ENCODE measurements around the gene ARHGAP15. TPM values are rescaled to one million over a fixed set of nuclear protein-coding genes. Genes with fewer than 3 reads are reported as not detected.

The ARHGAP15 gene
- total and polyA plus RNA-seq, 2 experiments from 2014 or later, result not detected

DNA sequence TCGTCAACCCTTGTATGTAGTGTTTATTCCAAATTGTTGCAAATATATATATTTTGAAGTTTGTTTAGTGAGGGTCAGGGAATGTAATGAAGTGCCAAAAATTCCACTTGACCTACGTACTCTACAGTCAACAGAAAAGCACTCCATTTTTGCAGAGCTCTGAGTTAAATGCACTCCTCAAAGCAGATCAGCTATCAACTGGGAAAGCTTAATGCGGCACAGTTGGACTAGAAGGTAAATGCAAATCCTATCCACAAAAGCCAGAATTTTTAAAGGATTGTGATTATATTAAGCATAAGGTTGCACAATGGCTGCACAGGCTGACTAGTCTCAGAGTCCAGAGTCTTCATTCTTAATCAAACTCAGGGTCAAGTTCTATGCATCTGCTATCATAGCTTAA, 577.1 kb downstream of the ARHGAP15 start:
- 93 to 94% methylated on average over 3 of the region's 3 CpGs for WGBS, 2 experiments (ENCODE audit: low coverage in 1 of 2, low lambda C conversion rate in 2 of 2, missing lambda C conversion rate in 2 of 2)
- TF ChIP-seq EZH2phosphoT487 (IDR thresholded peaks at IDR 0.05; ENCODE audit: insufficient read depth, low read depth), result no peak
- no peak for TF ChIP-seq EZH2 (IDR thresholded peaks at IDR 0.05; ENCODE audit: insufficient read depth, poor library complexity, severe bottlenecking)
- Histone ChIP-seq H3K79me2 (ENCODE audit: insufficient read depth) (no peaks in the 10 kb centered on the region), H3K9me3 (ENCODE audit: low read depth) (peaks cover 4% of the 10 kb centered on the region), H4K20me1 (ENCODE audit: insufficient read depth) (no peaks in the 10 kb centered on the region), H3K4me3 (no peak overlapping the region), H3K27ac (no peak overlapping the region), H3K36me3 (ENCODE audit: low read depth) (no peaks in the 10 kb centered on the region), H3K4me2 (ENCODE audit: unreplicated experiment) (no peak overlapping the region), H3K9ac (no peak overlapping the region), H3K9me2 (ENCODE audit: insufficient read depth) (no peaks in the 10 kb centered on the region), H3K4me1 (ENCODE audit: insufficient read depth) (no peaks in the 10 kb centered on the region), H2AFZ (no peak overlapping the region), H3K27me3 (replicated peaks; ENCODE audit: insufficient read depth) (no peaks in the 10 kb centered on the region), H3F3A (ENCODE audit: insufficient read depth) (no peaks in the 10 kb centered on the region)
- DNase-seq, result no peak
- in situ Hi-C loops (cut with MboI), result no loop called here

- in situ Hi-C loops (cut with MboI), result no loop called here
- no peaks in the 10 kb centered on the region for H3K36me3 ChIP-seq (ENCODE audit: low read depth)
- H3K9me3 ChIP-seq (ENCODE audit: low read depth), result peaks cover 4% of the 10 kb centered on the region
- H4K20me1 ChIP-seq (ENCODE audit: insufficient read depth), result no peaks in the 10 kb centered on the region
- H2AFZ ChIP-seq, result no peak overlapping the region
- H3K27me3 ChIP-seq (replicated peaks; ENCODE audit: insufficient read depth), result no peaks in the 10 kb centered on the region
- H3K9me2 ChIP-seq (ENCODE audit: insufficient read depth), result no peaks in the 10 kb centered on the region
- H3K4me2 ChIP-seq (ENCODE audit: unreplicated experiment), result no peak overlapping the region
- DNase-seq, result no peak
- no peaks in the 10 kb centered on the region for H3K4me1 ChIP-seq (ENCODE audit: insufficient read depth)
- no peaks in the 10 kb centered on the region for H3K79me2 ChIP-seq (ENCODE audit: insufficient read depth)
- TF ChIP-seq EZH2phosphoT487 (IDR thresholded peaks at IDR 0.05; ENCODE audit: insufficient read depth, low read depth) (no peak), EZH2 (IDR thresholded peaks at IDR 0.05; ENCODE audit: insufficient read depth, poor library complexity, severe bottlenecking) (no peak)
- H3K4me3 ChIP-seq, result no peak overlapping the region
- H3K9ac ChIP-seq, result no peak overlapping the region
- no peak overlapping the region for H3K27ac ChIP-seq
- H3F3A ChIP-seq (ENCODE audit: insufficient read depth), result no peaks in the 10 kb centered on the region
Observed at GRCh38 chr2:143708682-143709081, 579.5 kb downstream of the ARHGAP15 start.

GRCh38 chr2:143710196-143710595, 581.0 kb downstream of the ARHGAP15 start:
- TF ChIP-seq EZH2phosphoT487 (IDR thresholded peaks at IDR 0.05; ENCODE audit: insufficient read depth, low read depth), result no peak
- H3F3A ChIP-seq (ENCODE audit: insufficient read depth), result no peaks in the 10 kb centered on the region
- peaks cover 4% of the 10 kb centered on the region for H3K9me3 ChIP-seq (ENCODE audit: low read depth)
- no peak overlapping the region for H3K27ac ChIP-seq
- no peak overlapping the region for H3K4me3 ChIP-seq
- H4K20me1 ChIP-seq (ENCODE audit: insufficient read depth), result no peaks in the 10 kb centered on the region
- no peaks in the 10 kb centered on the region for H3K79me2 ChIP-seq (ENCODE audit: insufficient read depth)
- H3K9me2 ChIP-seq (ENCODE audit: insufficient read depth), result no peaks in the 10 kb centered on the region
- H2AFZ ChIP-seq, result no peak overlapping the region
- H3K27me3 ChIP-seq (replicated peaks; ENCODE audit: insufficient read depth), result no peaks in the 10 kb centered on the region
- no peak overlapping the region for H3K9ac ChIP-seq
- in situ Hi-C loops (cut with MboI), result no loop called here
- no peak for DNase-seq
- 83 to 84% methylated on average over 4 of the region's 4 CpGs for WGBS, 2 experiments (ENCODE audit: low coverage in 1 of 2, low lambda C conversion rate in 2 of 2, missing lambda C conversion rate in 2 of 2)
- H3K4me1 ChIP-seq (ENCODE audit: insufficient read depth), result no peaks in the 10 kb centered on the region
- no peak overlapping the region for H3K4me2 ChIP-seq (ENCODE audit: unreplicated experiment)
- no peaks in the 10 kb centered on the region for H3K36me3 ChIP-seq (ENCODE audit: low read depth)

DNA sequence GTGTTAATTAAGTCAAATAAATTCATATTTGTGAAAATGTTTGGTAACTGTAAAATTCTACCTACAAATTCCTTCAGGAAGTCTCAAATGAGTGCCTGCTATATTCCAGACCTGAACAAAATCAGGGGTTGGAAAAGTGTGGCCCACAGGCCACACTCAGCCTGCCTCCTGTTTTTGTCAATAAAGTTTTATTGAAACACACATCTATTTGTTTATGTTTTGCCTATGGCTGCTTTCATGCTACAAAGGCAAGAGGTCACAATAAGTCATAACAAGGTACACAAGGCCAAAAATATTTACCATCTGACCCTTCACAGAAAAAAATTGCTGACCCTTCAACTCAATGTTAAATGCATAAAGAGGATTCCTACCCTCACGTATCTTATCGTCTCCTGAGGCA, 581.7 kb downstream of the ARHGAP15 start:
- no peaks in the 10 kb centered on the region for H3K79me2 ChIP-seq (ENCODE audit: insufficient read depth)
- H3K36me3 ChIP-seq (ENCODE audit: low read depth), result no peaks in the 10 kb centered on the region
- peaks cover 4% of the 10 kb centered on the region for H3K9me3 ChIP-seq (ENCODE audit: low read depth)
- no peak overlapping the region for H3K27ac ChIP-seq
- DNase-seq, result no peak
- H3K4me3 ChIP-seq, result no peak overlapping the region
- no peaks in the 10 kb centered on the region for H3K9me2 ChIP-seq (ENCODE audit: insufficient read depth)
- in situ Hi-C loops (cut with MboI), result no loop called here
- no peak overlapping the region for H2AFZ ChIP-seq
- H3F3A ChIP-seq (ENCODE audit: insufficient read depth), result no peaks in the 10 kb centered on the region
- H3K4me2 ChIP-seq (ENCODE audit: unreplicated experiment), result no peak overlapping the region
- TF ChIP-seq EZH2phosphoT487 (IDR thresholded peaks at IDR 0.05; ENCODE audit: insufficient read depth, low read depth), result no peak
- TF ChIP-seq EZH2 (IDR thresholded peaks at IDR 0.05; ENCODE audit: insufficient read depth, poor library complexity, severe bottlenecking), result no peak
- no peaks in the 10 kb centered on the region for H4K20me1 ChIP-seq (ENCODE audit: insufficient read depth)
- H3K4me1 ChIP-seq (ENCODE audit: insufficient read depth), result no peaks in the 10 kb centered on the region
- WGBS, 2 experiments (ENCODE audit: low coverage in 1 of 2, low lambda C conversion rate in 2 of 2, missing lambda C conversion rate in 2 of 2), result 92 to 93% methylated on average over 2 of the region's 2 CpGs
- H3K9ac ChIP-seq, result no peak overlapping the region
- H3K27me3 ChIP-seq (replicated peaks; ENCODE audit: insufficient read depth), result no peaks in the 10 kb centered on the region

GRCh38 chr2:143716522-143716921, 587.3 kb downstream of the ARHGAP15 start:
- 29 to 46% methylated on average over 1 of the region's 1 CpG for WGBS, 2 experiments (ENCODE audit: low coverage in 1 of 2, low lambda C conversion rate in 2 of 2, missing lambda C conversion rate in 2 of 2)
- in situ Hi-C loops (cut with MboI), result no loop called here

More at GRCh38 chr2:143716522-143716921, 587.3 kb downstream of the ARHGAP15 start:
- no peak for TF ChIP-seq EZH2 (IDR thresholded peaks at IDR 0.05; ENCODE audit: insufficient read depth, poor library complexity, severe bottlenecking)
- no peak for TF ChIP-seq EZH2phosphoT487 (IDR thresholded peaks at IDR 0.05; ENCODE audit: insufficient read depth, low read depth)
- no peak for DNase-seq
- Histone ChIP-seq H3K9me3 (ENCODE audit: low read depth) (no peaks in the 10 kb centered on the region), H3K4me3 (no peak overlapping the region), H3K4me1 (ENCODE audit: insufficient read depth) (0 out of 2 replicates have a peak, but pooled peaks cover 12% of the 10 kb centered on the region), H3K27ac (no peak overlapping the region), H3K4me2 (ENCODE audit: unreplicated experiment) (no peak overlapping the region), H3K36me3 (ENCODE audit: low read depth) (no peaks in the 10 kb centered on the region), H3K9me2 (ENCODE audit: insufficient read depth) (no peaks in the 10 kb centered on the region), H3K79me2 (ENCODE audit: insufficient read depth) (no peaks in the 10 kb centered on the region), H3F3A (ENCODE audit: insufficient read depth) (no peaks in the 10 kb centered on the region), H3K27me3 (replicated peaks; ENCODE audit: insufficient read depth) (no peaks in the 10 kb centered on the region), H4K20me1 (ENCODE audit: insufficient read depth) (no peaks in the 10 kb centered on the region), H3K9ac (no peak overlapping the region), H2AFZ (no peak overlapping the region)
